Caco-2 (cell line): ENCODE results near the gene ZRANB1. TPM values are rescaled to one million over a fixed set of nuclear protein-coding genes. Genes with fewer than 3 reads are reported as not detected.

Source experiments
- BruUV-seq: library from RNA; stranded (reverse); fragments of 400-500 nt; replicated peaks from 2 replicates; lab custom pipeline; 2021; lab: Mats Ljungman, UMichigan
- CTCF ChIA-PET: fragments of 300-600 bp; sonication (Branson Sonifier 250); formaldehyde crosslinking; loops from one replicate; lab custom pipeline; 2022; ENCODE audit warnings: antibody characterized with exemption; lab: Charles Lee
- POLR2A ChIA-PET: fragments of 300-600 bp; sonication (Branson Sonifier 250); formaldehyde crosslinking; loops from one replicate; lab custom pipeline; 2022; ENCODE audit warnings: antibody characterized with exemption; lab: Charles Lee
- DNase-seq, 2 experiments: peaks; one replicate each; pipeline versions ENCODE4 v3.0.0 to v3.0.0-alpha.2; 2020 to 2022
- H3K27me3 ChIP-seq: replicated peaks from 2 replicates; pipeline ENCODE4 v1.6.0; 2011; ENCODE audit warnings: low read length; ENCODE audit not compliant: control insufficient read depth, insufficient read depth
- H3K36me3 ChIP-seq: 2 replicates; pipeline ENCODE4 v1.5.1; 2011; ENCODE audit warnings: low read length; ENCODE audit not compliant: control insufficient read depth, insufficient read depth
- H3K4me1 ChIP-seq: fragments of 250-450 bp; sonication (Bioruptor Pico); 2 replicates; pipeline ENCODE4 v1.5.1; 2020; ENCODE audit warnings: mild to moderate bottlenecking
- H3K4me3 ChIP-seq: 2 replicates; pipeline ENCODE4 v1.5.1; 2011; ENCODE audit warnings: low read depth, mild to moderate bottlenecking, control low read depth, low read length
- H3K9me3 ChIP-seq: fragments of 250-450 bp; sonication (Bioruptor Pico); 2 replicates; pipeline ENCODE4 v1.5.1; 2020; ENCODE audit warnings: mild to moderate bottlenecking, moderate library complexity
- H3K27ac Mint-ChIP-seq: one replicate; pipeline ENCODE4 v1.8.0; 2022; ENCODE audit warnings: mixed read lengths; ENCODE audit not compliant: unreplicated experiment
- H3K27me3 Mint-ChIP-seq: one replicate; pipeline ENCODE4 v1.8.0; 2022; ENCODE audit warnings: mixed read lengths; ENCODE audit not compliant: insufficient read depth, unreplicated experiment
- H3K36me3 Mint-ChIP-seq: one replicate; pipeline ENCODE4 v1.8.0; 2022; ENCODE audit warnings: mild to moderate bottlenecking, mixed read lengths; ENCODE audit not compliant: insufficient read depth, unreplicated experiment
- H3K4me1 Mint-ChIP-seq: one replicate; pipeline ENCODE4 v1.8.0; 2022; ENCODE audit warnings: low read depth, mixed read lengths; ENCODE audit not compliant: unreplicated experiment
- H3K4me3 Mint-ChIP-seq: one replicate; pipeline ENCODE4 v1.8.0; 2022; ENCODE audit warnings: mild to moderate bottlenecking, moderate library complexity, mixed read lengths; ENCODE audit not compliant: unreplicated experiment
- H3K9me3 Mint-ChIP-seq: one replicate; pipeline ENCODE4 v1.8.0; 2022; ENCODE audit warnings: mixed read lengths; ENCODE audit not compliant: unreplicated experiment
- CTCF ChIP-seq, 2 experiments: fragments of 200-600 bp in 1 of 2; IDR thresholded peaks; 1 replicate in 1 of 2; 2 replicates in 1 of 2; pipeline versions ENCODE4 v1.5.1 to v1.8.0; 2011 to 2022; ENCODE audit warnings: antibody characterized with exemption in 1 of 2, control low read depth in 1 of 2, inconsistent platforms in 1 of 2, low read depth in 1 of 2, low read length in 1 of 2, mild to moderate bottlenecking in 1 of 2, moderate library complexity in 1 of 2; ENCODE audit not compliant: insufficient read depth in 1 of 2, severe bottlenecking in 1 of 2, unreplicated experiment in 1 of 2
- intact Hi-C: fragments of 100-400 bp; cut with micrococcal nuclease; formaldehyde crosslinking; loops from one replicate; pipeline ENCODE4 v1.10.0; 2022; ENCODE audit not compliant: unreplicated experiment
- total RNA-seq: library from RNA; stranded (reverse); gene quantifications from 2 replicates; pipeline ENCODE4 v1.2.3, GENCODE V29; 2022

Gene ZRANB1
- total RNA-seq, 1 experiment from 2014 or later = 24.6 TPM

- Histone ChIP-seq H3K9me3 (no peaks in the 10 kb centered on the region), H3K27me3 (no peaks in the 10 kb centered on the region), H3K36me3 (0 out of 2 replicates have a peak, but pooled peaks cover 2% of the 10 kb centered on the region), H3K4me3 (no peak overlapping the region), H3K4me1 (peaks cover 29% of the 10 kb centered on the region)
- H3K4me3 Mint-ChIP-seq = no peak overlapping the region
- no peaks in the 10 kb centered on the region for H3K27me3 Mint-ChIP-seq
- ChIA-PET POLR2A (no interaction called here), CTCF (interaction anchor here (2.1 kb wide), 1 partner anchor 13 kb away, joined by 9 read pairs; no protein-coding TSS in a partner anchor)
- TF ChIP-seq CTCF (IDR thresholded peaks at IDR 0.05; ENCODE audit: insufficient read depth in 1 of 2, low read depth in 1 of 2, low read length in 1 of 2, severe bottlenecking in 1 of 2, unreplicated experiment in 1 of 2) = no peak
- intact Hi-C loops = no loop called here
- H3K27ac Mint-ChIP-seq = peak overlapping the region; percentile 1
- BruUV-seq = no TSS peak
- DNase-seq = no peak
- no peaks in the 10 kb centered on the region for H3K9me3 Mint-ChIP-seq
- peaks cover 69% of the 10 kb centered on the region for H3K36me3 Mint-ChIP-seq
- peaks cover 30% of the 10 kb centered on the region for H3K4me1 Mint-ChIP-seq
These were observed 92.8 kb downstream of the ZRANB1 start for GRCh38 chr10:125034675-125035074.

- intact Hi-C loops = no loop called here
- Histone ChIP-seq H3K27me3 (no peaks in the 10 kb centered on the region), H3K9me3 (no peaks in the 10 kb centered on the region), H3K4me1 (peaks cover 28% of the 10 kb centered on the region), H3K4me3 (no peak overlapping the region), H3K36me3 (0 out of 2 replicates have a peak, but pooled peaks cover 2% of the 10 kb centered on the region)
- CTCF ChIA-PET = interaction anchor here (2.1 kb wide), 1 partner anchor 13 kb away, joined by 9 read pairs; no protein-coding TSS in a partner anchor
- TF ChIP-seq CTCF (IDR thresholded peaks at IDR 0.05; ENCODE audit: insufficient read depth in 1 of 2, low read depth in 1 of 2, low read length in 1 of 2, severe bottlenecking in 1 of 2, unreplicated experiment in 1 of 2) = no peak
- no TSS peak for BruUV-seq
- Mint-ChIP-seq H3K27me3 (no peaks in the 10 kb centered on the region), H3K27ac (peak overlapping the region; percentile 1), H3K4me1 (peaks cover 26% of the 10 kb centered on the region), H3K4me3 (no peak overlapping the region), H3K9me3 (no peaks in the 10 kb centered on the region), H3K36me3 (peaks cover 73% of the 10 kb centered on the region)
- POLR2A ChIA-PET = no interaction called here
- no peak for DNase-seq
These were observed 93.2 kb downstream of the ZRANB1 start for GRCh38 chr10:125035136-125035535.

- BruUV-seq = no TSS peak
- Histone ChIP-seq H3K36me3 (no peaks in the 10 kb centered on the region), H3K9me3 (no peaks in the 10 kb centered on the region), H3K27me3 (no peaks in the 10 kb centered on the region), H3K4me3 (no peak overlapping the region), H3K4me1 (peaks cover 28% of the 10 kb centered on the region)
- Mint-ChIP-seq H3K27ac (peak overlapping the region; percentile 81), H3K4me1 (peaks cover 30% of the 10 kb centered on the region), H3K36me3 (peaks cover 79% of the 10 kb centered on the region), H3K4me3 (no peak overlapping the region), H3K9me3 (no peaks in the 10 kb centered on the region), H3K27me3 (no peaks in the 10 kb centered on the region)
- no peak for DNase-seq
- intact Hi-C loops = no loop called here
- CTCF ChIA-PET = interaction anchor here (2.1 kb wide), 1 partner anchor 12 kb away, joined by 9 read pairs; no protein-coding TSS in a partner anchor
- TF ChIP-seq CTCF (IDR thresholded peaks at IDR 0.05; ENCODE audit: insufficient read depth in 1 of 2, low read depth in 1 of 2, low read length in 1 of 2, severe bottlenecking in 1 of 2, unreplicated experiment in 1 of 2) = no peak
- POLR2A ChIA-PET = no interaction called here
These were observed 93.8 kb downstream of the ZRANB1 start for GRCh38 chr10:125035588-125036295.
